ENCODE measurements around the gene KLHDC3.

Gene KLHDC3

DNA sequence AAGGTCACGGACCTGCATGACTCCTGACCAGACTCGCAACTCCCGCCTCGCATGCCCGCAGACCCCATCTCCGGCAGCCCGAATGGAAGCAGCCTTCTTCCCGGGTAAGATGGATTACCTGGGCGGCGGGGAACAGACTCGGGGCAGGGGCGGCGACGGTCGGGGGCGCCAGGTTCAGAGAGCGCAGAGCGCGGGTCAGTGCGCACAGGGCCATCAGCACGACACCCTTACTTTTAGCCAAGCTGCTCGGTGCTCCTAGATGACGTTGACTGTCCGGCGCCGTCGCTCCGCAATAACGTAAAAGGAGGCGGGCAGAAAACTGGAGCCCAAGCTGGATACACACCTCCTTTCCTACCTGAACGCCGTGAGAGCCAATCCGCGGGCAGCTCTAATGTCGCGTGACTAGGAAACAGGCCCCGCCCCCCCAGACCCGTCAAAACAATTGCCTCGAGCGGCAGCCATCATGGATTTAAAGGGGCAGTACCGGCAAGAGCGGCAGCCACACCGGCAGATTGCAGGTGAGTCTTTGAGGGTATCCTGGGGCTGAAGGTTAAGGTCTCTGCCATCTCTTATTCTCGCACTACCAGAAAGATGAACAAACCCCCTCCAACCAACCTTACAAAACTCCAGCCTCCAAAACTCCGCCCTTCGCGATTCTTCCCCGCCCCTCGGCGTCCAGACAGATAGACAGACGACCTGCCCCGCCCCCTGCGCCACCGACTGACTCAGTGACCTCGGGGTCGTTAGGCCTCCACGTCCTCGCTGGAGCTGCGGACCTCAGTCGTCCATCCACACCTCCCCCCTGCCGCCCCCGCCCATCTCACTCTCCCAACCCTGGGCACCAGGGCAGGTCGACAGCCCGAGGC lies 45.4 kb downstream of the KLHDC3 start, which contains the start of the genes KLC4 and MRPL2:
KLC4 (plus strand) TSS at position 464 of the 866 bp plus-strand sequence. CDS start 1,705 bp downstream, outside the sequence.
MRPL2 (minus strand) TSS at position 267 of the 866 bp plus-strand sequence; CDS start at position 214, 53 bp downstream.
- DNase-seq = peak; percentile 94 to 95

GRCh38 chr6:43060034-43060754 lies 46.1 kb downstream of the KLHDC3 start:
- no peak for DNase-seq

DNA sequence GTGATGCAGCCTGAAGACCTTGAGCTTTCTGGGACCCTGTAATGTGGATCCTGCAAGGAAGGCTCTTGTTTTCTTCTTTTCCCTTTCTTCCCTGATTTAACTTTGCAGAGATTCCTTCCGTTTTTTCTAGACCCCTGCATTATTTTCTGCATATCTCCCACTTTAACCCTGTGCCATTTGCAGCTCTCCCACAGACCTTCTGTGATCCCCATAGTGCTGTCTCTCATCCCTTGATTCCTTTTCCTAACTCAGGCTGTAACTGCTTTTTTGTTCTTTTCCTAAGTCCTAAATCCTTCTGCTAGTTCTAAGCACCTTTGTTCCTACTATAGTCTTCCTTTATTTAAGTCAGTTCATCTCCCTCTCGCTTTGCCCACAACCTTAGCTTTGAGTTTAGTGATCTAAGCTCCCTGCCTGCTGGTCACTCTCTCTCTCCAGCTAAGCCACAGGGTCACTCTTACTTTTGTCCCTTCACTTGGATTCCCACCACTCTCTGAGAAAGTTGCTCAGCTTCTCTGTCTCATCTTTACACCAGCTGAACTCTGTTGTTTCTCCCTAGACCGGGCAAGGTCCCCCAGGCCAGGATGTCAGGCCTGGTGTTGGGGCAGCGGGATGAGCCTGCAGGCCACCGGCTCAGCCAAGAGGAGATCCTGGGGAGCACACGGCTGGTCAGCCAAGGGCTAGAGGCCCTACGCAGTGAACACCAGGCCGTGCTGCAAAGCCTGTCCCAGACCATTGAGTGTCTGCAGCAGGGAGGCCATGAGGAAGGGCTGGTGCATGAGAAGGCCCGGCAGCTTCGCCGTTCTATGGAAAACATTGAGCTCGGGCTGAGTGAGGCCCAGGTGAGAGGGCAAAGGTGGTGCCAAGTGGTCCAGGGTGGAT lies 46.9 kb downstream of the KLHDC3 start:
- no peak for DNase-seq

- DNase-seq = no peak
These were observed 47.8 kb downstream of the KLHDC3 start for GRCh38 chr6:43061861-43062260.

GRCh38 chr6:43062818-43063217 lies 48.8 kb downstream of the KLHDC3 start:
- no peak for DNase-seq

DNA sequence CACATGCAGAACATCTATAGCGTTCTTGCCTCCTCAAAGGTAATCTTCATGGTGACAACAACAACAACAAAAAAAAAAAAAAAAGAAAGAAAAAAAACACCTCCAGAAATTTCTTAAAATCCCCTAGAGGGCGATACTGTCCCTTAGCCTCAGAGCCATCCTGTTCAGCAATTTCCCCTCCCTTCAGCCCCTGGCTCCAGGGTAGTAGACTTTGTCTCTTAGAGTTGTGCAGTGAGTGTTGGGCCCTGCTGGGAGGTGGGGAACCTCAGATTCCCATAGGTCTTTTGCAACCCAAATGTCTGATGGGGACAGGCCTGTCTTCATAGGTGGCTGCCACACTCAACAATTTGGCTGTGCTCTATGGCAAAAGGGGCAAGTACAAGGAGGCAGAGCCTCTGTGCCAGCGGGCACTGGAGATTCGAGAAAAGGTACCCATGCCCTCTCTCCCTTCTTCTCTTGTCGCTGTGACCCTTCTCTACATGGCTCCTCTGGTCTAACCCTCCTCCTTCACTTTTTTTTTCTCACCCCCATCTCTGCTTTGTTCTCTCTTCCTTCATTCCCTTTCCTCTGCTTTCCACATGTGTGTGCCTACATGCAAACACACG lies 56.1 kb downstream of the KLHDC3 start:
- DNase-seq = no peak

All from stimulated activated CD4-positive, alpha-beta T cell treated with anti-CD3 and anti-CD28 coated beads, Interleukin-2, amount 100 ng/mL, for 48 hours (primary cell).